GM13976 (cell line): Measurements from ENCODE around the gene SMARCD1.

Experiments used
- DNase-seq: peaks from one replicate; pipeline ENCODE4 v3.0.0; 2012; ENCODE audit warnings: low spot score
- in situ Hi-C: fragments of 300-500 bp; cut with MboI; formaldehyde crosslinking; loops from one replicate; pipeline ENCODE4 v1.12.0; 2022; ENCODE audit warnings: low sequenced_read_pairs, mixed read lengths, inconsistent platforms; ENCODE audit not compliant: unreplicated experiment
- TF ChIP-seq, protein P1 (sequence below): IDR thresholded peaks from 2 replicates; pipeline ENCODE4 v1.5.1; 2012; ENCODE audit warnings: borderline replicate concordance, mild to moderate bottlenecking; ENCODE audit not compliant: insufficient read depth; ENCODE audit errors: extremely low read depth, missing control alignments, control extremely low read depth

SMARCD1 gene

DNA sequence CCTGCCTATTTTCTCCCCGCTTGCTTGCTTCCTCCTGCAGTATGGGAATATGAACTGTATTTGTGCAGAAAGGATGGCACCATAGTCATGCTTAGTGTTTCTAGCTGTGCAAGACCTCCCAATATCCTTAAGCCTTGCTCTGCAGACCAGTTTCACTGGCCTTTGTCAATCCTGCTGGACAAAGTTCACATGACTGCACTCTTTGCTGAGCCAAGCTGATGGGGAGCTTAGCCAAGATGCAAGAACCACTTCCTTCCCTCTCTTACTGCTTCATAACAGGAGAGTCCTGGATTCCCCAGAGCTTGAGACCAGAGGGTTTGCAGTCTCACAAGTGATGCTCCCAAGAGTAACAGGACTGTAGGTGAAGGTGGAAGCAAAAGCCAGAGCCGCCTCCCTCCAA, 24.0 kb upstream of the SMARCD1 start:
- TF ChIP-seq, protein P1, sequence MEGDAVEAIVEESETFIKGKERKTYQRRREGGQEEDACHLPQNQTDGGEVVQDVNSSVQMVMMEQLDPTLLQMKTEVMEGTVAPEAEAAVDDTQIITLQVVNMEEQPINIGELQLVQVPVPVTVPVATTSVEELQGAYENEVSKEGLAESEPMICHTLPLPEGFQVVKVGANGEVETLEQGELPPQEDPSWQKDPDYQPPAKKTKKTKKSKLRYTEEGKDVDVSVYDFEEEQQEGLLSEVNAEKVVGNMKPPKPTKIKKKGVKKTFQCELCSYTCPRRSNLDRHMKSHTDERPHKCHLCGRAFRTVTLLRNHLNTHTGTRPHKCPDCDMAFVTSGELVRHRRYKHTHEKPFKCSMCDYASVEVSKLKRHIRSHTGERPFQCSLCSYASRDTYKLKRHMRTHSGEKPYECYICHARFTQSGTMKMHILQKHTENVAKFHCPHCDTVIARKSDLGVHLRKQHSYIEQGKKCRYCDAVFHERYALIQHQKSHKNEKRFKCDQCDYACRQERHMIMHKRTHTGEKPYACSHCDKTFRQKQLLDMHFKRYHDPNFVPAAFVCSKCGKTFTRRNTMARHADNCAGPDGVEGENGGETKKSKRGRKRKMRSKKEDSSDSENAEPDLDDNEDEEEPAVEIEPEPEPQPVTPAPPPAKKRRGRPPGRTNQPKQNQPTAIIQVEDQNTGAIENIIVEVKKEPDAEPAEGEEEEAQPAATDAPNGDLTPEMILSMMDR = no peak
- in situ Hi-C loops = no loop called here
- no peak for DNase-seq

DNA sequence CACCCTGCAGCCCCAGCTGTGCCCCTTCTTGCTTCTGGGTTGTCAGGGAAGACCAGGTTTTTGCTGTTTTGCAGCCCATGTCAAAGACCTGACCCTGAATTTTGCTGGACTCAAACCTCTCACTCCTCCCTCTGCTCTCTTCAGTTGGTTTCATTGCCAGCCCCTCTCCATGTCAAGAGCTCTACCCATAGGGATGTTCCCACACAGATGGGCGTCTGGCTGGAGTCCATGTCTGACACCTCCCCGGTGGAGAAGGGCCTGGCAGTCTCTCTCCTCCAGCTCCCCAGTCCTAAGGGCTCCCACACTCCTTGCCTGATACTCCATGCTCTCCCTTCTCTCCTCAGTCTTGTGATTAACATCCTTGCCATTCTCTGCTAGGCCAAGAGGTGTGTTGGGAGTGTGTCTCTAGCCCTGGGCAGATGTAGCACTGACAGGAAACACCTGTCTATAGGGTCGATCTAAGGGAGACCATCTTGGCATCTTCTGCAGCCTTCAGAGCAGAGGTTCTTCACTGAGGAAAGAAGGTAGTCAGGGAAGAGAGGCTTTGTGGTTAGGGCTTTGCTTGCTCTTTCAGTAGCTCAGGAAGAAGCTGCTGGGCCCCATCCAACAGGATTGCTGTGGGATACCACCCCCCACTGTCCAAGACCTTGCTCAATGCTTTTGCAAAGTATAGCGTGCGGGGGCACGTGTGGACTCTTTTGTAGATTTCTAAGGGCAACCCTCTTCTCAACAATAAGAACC, 23.0 kb upstream of the SMARCD1 start:
- TF ChIP-seq, protein P1 = no peak
- in situ Hi-C loops = no loop called here
- DNase-seq = no peak

DNA sequence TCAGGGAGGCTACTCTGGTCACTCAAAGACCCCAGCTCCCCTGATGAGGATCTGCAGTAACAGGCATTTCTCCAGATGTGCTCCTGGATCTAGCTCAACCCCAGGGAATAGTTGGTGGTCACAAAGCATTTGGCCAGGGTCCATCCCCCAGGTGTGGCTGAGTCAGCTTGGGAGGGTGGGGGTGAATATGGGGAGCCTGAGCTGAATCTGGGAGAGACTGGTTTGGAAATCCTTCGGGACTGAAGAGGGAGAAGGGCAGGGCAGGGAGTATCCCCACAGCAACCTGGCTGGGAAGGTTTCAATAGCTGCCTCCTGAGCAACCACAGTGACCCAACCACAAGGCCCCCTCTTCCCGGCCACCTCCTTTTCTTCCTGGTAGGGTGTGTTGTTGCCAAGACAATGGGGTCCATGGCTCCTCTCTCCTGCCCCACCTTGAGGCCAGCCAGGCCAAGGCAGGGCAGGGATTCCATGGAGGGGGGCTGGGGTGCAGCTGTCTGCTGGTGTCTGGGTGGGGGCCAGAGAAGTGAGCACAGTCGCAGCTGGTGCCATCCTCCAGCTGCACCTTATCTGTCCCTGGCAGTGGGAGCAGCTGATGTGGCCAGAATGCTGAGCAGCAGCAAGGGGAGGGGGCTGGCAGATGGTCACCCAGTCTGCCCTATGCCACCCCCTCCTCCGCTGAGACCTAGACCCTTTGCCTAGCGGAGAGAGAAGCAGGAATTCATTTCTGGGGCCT, 22.2 kb upstream of the SMARCD1 start:
- in situ Hi-C loops = no loop called here
- DNase-seq = no peak
- TF ChIP-seq, protein P1 = no peak

DNA sequence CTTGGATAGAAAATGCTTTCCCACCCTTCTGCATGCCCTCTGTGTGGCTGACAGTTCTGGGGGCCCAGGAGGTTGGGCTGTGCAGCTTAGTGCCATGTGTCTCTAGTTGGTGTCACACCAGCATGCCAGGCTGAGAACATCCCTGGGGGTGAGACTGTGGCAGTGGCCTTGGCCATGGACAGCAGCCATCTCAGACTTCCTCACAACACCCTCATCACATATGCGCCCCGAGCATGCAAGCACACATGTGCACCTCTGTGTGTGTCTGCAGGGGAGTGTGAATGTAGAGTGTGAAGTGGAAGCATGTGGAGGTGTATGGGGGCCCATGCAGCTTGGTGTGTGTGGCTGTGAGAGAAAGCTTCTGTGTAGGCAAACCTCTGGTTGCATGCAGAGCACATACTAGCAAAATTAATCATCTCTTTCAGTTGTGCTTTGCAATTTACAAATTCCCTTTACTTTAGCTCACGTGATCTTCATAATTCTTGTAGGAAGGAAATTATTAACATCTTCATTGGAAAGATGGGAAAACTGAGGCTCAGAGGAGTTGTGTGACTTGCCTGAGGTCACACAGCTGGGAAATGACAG, 19.3 kb upstream of the SMARCD1 start:
- TF ChIP-seq, protein P1 = no peak
- in situ Hi-C loops = no loop called here
- no peak for DNase-seq

DNA sequence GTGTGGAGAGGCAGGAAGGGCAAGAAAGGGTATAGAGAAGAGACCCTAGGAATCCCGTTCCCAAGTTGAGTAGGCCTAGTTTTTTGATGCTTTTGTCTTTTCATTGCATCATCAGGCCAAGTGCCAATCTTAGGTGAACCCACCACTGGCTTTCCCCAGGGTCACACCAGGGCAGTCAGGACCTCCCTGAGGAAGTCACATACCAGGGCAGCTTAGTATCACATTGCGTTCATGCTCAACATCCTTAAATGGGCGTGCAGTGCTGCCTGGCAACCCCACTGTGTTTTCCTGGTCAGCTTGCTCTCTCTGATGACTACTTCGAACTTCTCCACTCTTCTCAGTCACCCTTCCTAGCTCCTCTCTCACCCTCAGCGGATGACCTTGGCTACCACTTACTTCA, 18.7 kb upstream of the SMARCD1 start:
- in situ Hi-C loops = no loop called here
- TF ChIP-seq, protein P1 = no peak
- DNase-seq = no peak

DNA sequence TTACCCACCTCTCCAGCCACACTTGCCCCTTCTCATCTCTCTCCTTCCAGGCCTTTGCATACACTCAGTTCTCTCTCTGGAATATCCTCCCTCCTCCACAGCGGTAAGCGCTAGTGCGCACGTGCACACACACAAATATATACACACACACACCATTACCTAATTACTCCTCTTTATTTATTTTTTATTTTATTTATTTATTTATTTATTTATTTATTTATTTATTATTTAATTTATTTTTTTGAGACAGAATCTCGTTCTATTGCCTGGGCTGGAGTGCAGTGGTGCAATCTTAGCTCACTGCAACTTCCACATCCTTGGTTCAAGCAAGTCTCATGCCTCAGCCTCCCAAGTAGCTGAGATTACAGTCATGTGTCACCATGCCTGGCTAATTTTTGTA, 16.1 kb upstream of the SMARCD1 start:
- TF ChIP-seq, protein P1 = no peak
- DNase-seq = no peak
- in situ Hi-C loops = no loop called here
